Measurements from ENCODE around the gene NOP9. TPM values are rescaled to one million over a fixed set of nuclear protein-coding genes. Genes with fewer than 3 reads are reported as not detected.

NOP9 gene
- total RNA-seq, 1 donor from 2014 or later: 22.4 TPM

GRCh38 chr14:24293525-24293924 lies 6.1 kb upstream of the NOP9 start:
- Histone ChIP-seq H3K4me1 (ENCODE audit: control insufficient read depth in 3 of 3, insufficient read depth in 3 of 3, low read length in 3 of 3) (peaks cover under 1 to 10% (median 2%) of the 10 kb centered on the region in 3 donors), H3K9ac (ENCODE audit: low read depth in 1 of 3, low read length in 3 of 3) (no peak overlapping the region), H3K27ac (ENCODE audit: low read depth, low read length) (no peak overlapping the region), H3K9me3 (ENCODE audit: control insufficient read depth in 3 of 3, low read length in 3 of 3) (no peaks in the 10 kb centered on the region), H3K4me3 (ENCODE audit: low read length in 3 of 3) (no peak overlapping the region), H3K36me3 (ENCODE audit: control insufficient read depth in 3 of 3, insufficient read depth in 3 of 3, low read length in 3 of 3) (peaks cover 23 to 45% (median 43%) of the 10 kb centered on the region in 3 donors), H3K27me3 (ENCODE audit: control insufficient read depth in 3 of 3, insufficient read depth in 3 of 3, low read length in 3 of 3) (no peaks in the 10 kb centered on the region)

GRCh38 chr14:24296341-24297157 lies 3.1 kb upstream of the NOP9 start:
- Histone ChIP-seq H3K9me3 (ENCODE audit: control insufficient read depth in 3 of 3, low read length in 3 of 3) (no peaks in the 10 kb centered on the region), H3K36me3 (ENCODE audit: control insufficient read depth in 3 of 3, insufficient read depth in 3 of 3, low read length in 3 of 3) (peaks cover 8 to 30% (median 27%) of the 10 kb centered on the region in 3 donors), H3K27ac (ENCODE audit: low read depth, low read length) (no peak overlapping the region), H3K4me3 (ENCODE audit: low read length in 3 of 3) (no peak overlapping the region), H3K9ac (ENCODE audit: low read depth in 1 of 3, low read length in 3 of 3) (peak overlapping the region in 1 of 3 donors; percentile 10), H3K4me1 (ENCODE audit: control insufficient read depth in 3 of 3, insufficient read depth in 3 of 3, low read length in 3 of 3) (peaks cover 19 to 32% (median 25%) of the 10 kb centered on the region in 3 donors), H3K27me3 (ENCODE audit: control insufficient read depth in 3 of 3, insufficient read depth in 3 of 3, low read length in 3 of 3) (no peaks in the 10 kb centered on the region)

GRCh38 chr14:24297190-24297964 lies 2.3 kb upstream of the NOP9 start:
- H3K4me1 ChIP-seq (ENCODE audit: control insufficient read depth in 3 of 3, insufficient read depth in 3 of 3, low read length in 3 of 3): peaks cover 19 to 32% (median 26%) of the 10 kb centered on the region in 3 donors
- H3K27ac ChIP-seq (ENCODE audit: low read depth, low read length): no peak overlapping the region
- H3K9me3 ChIP-seq (ENCODE audit: control insufficient read depth in 3 of 3, low read length in 3 of 3): no peaks in the 10 kb centered on the region
- no peak overlapping the region for H3K4me3 ChIP-seq (ENCODE audit: low read length in 3 of 3)
- H3K9ac ChIP-seq (ENCODE audit: low read depth in 1 of 3, low read length in 3 of 3): no peak overlapping the region
- peaks cover 12 to 31% (median 27%) of the 10 kb centered on the region in 3 donors for H3K36me3 ChIP-seq (ENCODE audit: control insufficient read depth in 3 of 3, insufficient read depth in 3 of 3, low read length in 3 of 3)
- no peaks in the 10 kb centered on the region for H3K27me3 ChIP-seq (ENCODE audit: control insufficient read depth in 3 of 3, insufficient read depth in 3 of 3, low read length in 3 of 3)

- no peaks in the 10 kb centered on the region for H3K9me3 ChIP-seq (ENCODE audit: control insufficient read depth in 3 of 3, low read length in 3 of 3)
- H3K27me3 ChIP-seq (ENCODE audit: control insufficient read depth in 3 of 3, insufficient read depth in 3 of 3, low read length in 3 of 3): no peaks in the 10 kb centered on the region
- peak overlapping the region; percentile 82 for H3K27ac ChIP-seq (ENCODE audit: low read depth, low read length)
- H3K4me1 ChIP-seq (ENCODE audit: control insufficient read depth in 3 of 3, insufficient read depth in 3 of 3, low read length in 3 of 3): peaks cover 19 to 32% (median 26%) of the 10 kb centered on the region in 3 donors
- peak overlapping the region; percentile 93 to 97 (median 95) for H3K9ac ChIP-seq (ENCODE audit: low read depth in 1 of 3, low read length in 3 of 3)
- H3K4me3 ChIP-seq (ENCODE audit: low read length in 3 of 3): peak overlapping the region; percentile 91 to 99 (median 97)
- H3K36me3 ChIP-seq (ENCODE audit: control insufficient read depth in 3 of 3, insufficient read depth in 3 of 3, low read length in 3 of 3): peaks cover 20 to 43% (median 37%) of the 10 kb centered on the region in 3 donors
These were observed 777 bp upstream of the NOP9 start for GRCh38 chr14:24298892-24299254.

GRCh38 chr14:24300326-24300980 lies 803 bp downstream of the NOP9 start:
- Histone ChIP-seq H3K9me3 (ENCODE audit: control insufficient read depth in 3 of 3, low read length in 3 of 3) (no peaks in the 10 kb centered on the region), H3K27ac (ENCODE audit: low read depth, low read length) (peak overlapping the region; percentile 82), H3K4me1 (ENCODE audit: control insufficient read depth in 3 of 3, insufficient read depth in 3 of 3, low read length in 3 of 3) (peaks cover 19 to 32% (median 26%) of the 10 kb centered on the region in 3 donors), H3K4me3 (ENCODE audit: low read length in 3 of 3) (peak overlapping the region; percentile 91 to 99 (median 97)), H3K36me3 (ENCODE audit: control insufficient read depth in 3 of 3, insufficient read depth in 3 of 3, low read length in 3 of 3) (peaks cover 36 to 56% (median 51%) of the 10 kb centered on the region in 3 donors), H3K27me3 (ENCODE audit: control insufficient read depth in 3 of 3, insufficient read depth in 3 of 3, low read length in 3 of 3) (no peaks in the 10 kb centered on the region), H3K9ac (ENCODE audit: low read depth in 1 of 3, low read length in 3 of 3) (peak overlapping the region; percentile 93 to 97 (median 95))

- Histone ChIP-seq H3K9me3 (ENCODE audit: control insufficient read depth in 3 of 3, low read length in 3 of 3) (no peaks in the 10 kb centered on the region), H3K27ac (ENCODE audit: low read depth, low read length) (no peak overlapping the region), H3K9ac (ENCODE audit: low read depth in 1 of 3, low read length in 3 of 3) (no peak overlapping the region), H3K36me3 (ENCODE audit: control insufficient read depth in 3 of 3, insufficient read depth in 3 of 3, low read length in 3 of 3) (peaks cover 54 to 64% (median 62%) of the 10 kb centered on the region in 3 donors), H3K4me1 (ENCODE audit: control insufficient read depth in 3 of 3, insufficient read depth in 3 of 3, low read length in 3 of 3) (peaks cover 16 to 22% (median 21%) of the 10 kb centered on the region in 3 donors), H3K4me3 (ENCODE audit: low read length in 3 of 3) (no peak overlapping the region), H3K27me3 (ENCODE audit: control insufficient read depth in 3 of 3, insufficient read depth in 3 of 3, low read length in 3 of 3) (no peaks in the 10 kb centered on the region)
These were observed 4.4 kb downstream of the NOP9 start for GRCh38 chr14:24304019-24304387.

GRCh38 chr14:24307156-24307574 lies 7.5 kb downstream of the NOP9 start:
- Histone ChIP-seq H3K4me1 (ENCODE audit: control insufficient read depth in 3 of 3, insufficient read depth in 3 of 3, low read length in 3 of 3) (peaks cover 19 to 35% (median 27%) of the 10 kb centered on the region in 3 donors), H3K36me3 (ENCODE audit: control insufficient read depth in 3 of 3, insufficient read depth in 3 of 3, low read length in 3 of 3) (peaks cover 50 to 54% (median 52%) of the 10 kb centered on the region in 3 donors), H3K9ac (ENCODE audit: low read depth in 1 of 3, low read length in 3 of 3) (no peak overlapping the region), H3K27me3 (ENCODE audit: control insufficient read depth in 3 of 3, insufficient read depth in 3 of 3, low read length in 3 of 3) (no peaks in the 10 kb centered on the region), H3K27ac (ENCODE audit: low read depth, low read length) (no peak overlapping the region), H3K4me3 (ENCODE audit: low read length in 3 of 3) (no peak overlapping the region), H3K9me3 (ENCODE audit: control insufficient read depth in 3 of 3, low read length in 3 of 3) (no peaks in the 10 kb centered on the region)

- Histone ChIP-seq H3K4me1 (ENCODE audit: control insufficient read depth in 3 of 3, insufficient read depth in 3 of 3, low read length in 3 of 3) (peaks cover 24 to 41% (median 27%) of the 10 kb centered on the region in 3 donors), H3K27ac (ENCODE audit: low read depth, low read length) (no peak within 1 kb of the TSS), H3K9ac (ENCODE audit: low read depth in 1 of 3, low read length in 3 of 3) (peak within 1 kb of the TSS in 1 of 3 donors; percentile 40), H3K27me3 (ENCODE audit: control insufficient read depth in 3 of 3, insufficient read depth in 3 of 3, low read length in 3 of 3) (no peaks in the 10 kb centered on the region), H3K4me3 (ENCODE audit: low read length in 3 of 3) (no peak within 1 kb of the TSS), H3K36me3 (ENCODE audit: control insufficient read depth in 3 of 3, insufficient read depth in 3 of 3, low read length in 3 of 3) (peaks cover 44 to 48% (median 46%) of the 10 kb centered on the region in 3 donors), H3K9me3 (ENCODE audit: control insufficient read depth in 3 of 3, low read length in 3 of 3) (no peaks in the 10 kb centered on the region)
These were observed 8.1 kb downstream of the NOP9 start, which contains the start of gene CIDEB for GRCh38 chr14:24307575-24308341. Gene CIDEB, minus strand, starts transcription at chr14:24307977. Its CDS starts 119 bp downstream, at chr14:24307858.

Data from skeletal muscle tissue (tissue), 4 donors.